Astrocyte (in vitro differentiated cells and primary cell): Measurements from ENCODE around the gene PKHD1.

ENCODE experiments used
- CTCF ChIP-seq: IDR thresholded peaks from 2 replicates; pipeline ENCODE4 v1.5.1; 2011; ENCODE audit warnings: low read depth, mild to moderate bottlenecking, inconsistent platforms, low read length, moderate library complexity; ENCODE audit not compliant: insufficient read depth
- EZH2 ChIP-seq: IDR thresholded peaks from 2 replicates; pipeline ENCODE4 v1.6.1; 2012; ENCODE audit warnings: mild to moderate bottlenecking, low read length, inconsistent platforms; ENCODE audit not compliant: insufficient read depth

GRCh38 chr6:51633424-51633823 lies 454.0 kb downstream of the PKHD1 start:
- TF ChIP-seq CTCF = no peak
- no peak for TF ChIP-seq EZH2
